NCI-H69 (cell line): ENCODE measurements around the gene SIRPB1.
"Not testable (repeated sequence)": the region's sequence is repeated elsewhere in the genome, so short reads cannot be mapped to it uniquely, and the experiment has no call there.

Experiments
- DNase-seq: peaks from one replicate; lab custom pipeline; 2025; lab: John Stamatoyannopoulos, UW

SIRPB1 gene

GRCh38 chr20:1619861-1620444 lies at the start of gene SIRPB1:
TSS of gene SIRPB1 (minus strand) at chr20:1620009. CDS start at chr20:1619944, 65 bp downstream.
- DNase-seq: no peak

- no peak for DNase-seq
Measured at GRCh38 chr20:1669304-1669703, 49.5 kb upstream of the SIRPB1 start.

GRCh38 chr20:1667502-1668085 lies 47.8 kb upstream of the SIRPB1 start:
- DNase-seq: no peak

GRCh38 chr20:1666802-1667201 lies 47.0 kb upstream of the SIRPB1 start:
- DNase-seq: no peak

GRCh38 chr20:1665345-1665744 lies 45.5 kb upstream of the SIRPB1 start:
- DNase-seq: no peak

- DNase-seq: no peak
Measured at GRCh38 chr20:1664911-1665310, 45.1 kb upstream of the SIRPB1 start.

GRCh38 chr20:1663917-1664316 lies 44.1 kb upstream of the SIRPB1 start:
- no peak for DNase-seq

GRCh38 chr20:1661542-1662299 lies 41.9 kb upstream of the SIRPB1 start:
- DNase-seq: no peak

GRCh38 chr20:1660246-1660645 lies 40.4 kb upstream of the SIRPB1 start:
- no peak for DNase-seq

- DNase-seq: no peak
Measured at GRCh38 chr20:1657556-1658334, 37.9 kb upstream of the SIRPB1 start, which contains the start of gene SIRPG. TSS of gene SIRPG (minus strand) at chr20:1657779. CDS start at chr20:1657714, 65 bp downstream.

GRCh38 chr20:1656844-1657243 lies 37.0 kb upstream of the SIRPB1 start:
- DNase-seq: no peak

- DNase-seq: no peak
Measured at GRCh38 chr20:1654996-1655395, 35.2 kb upstream of the SIRPB1 start.

GRCh38 chr20:1652960-1653359 lies 33.2 kb upstream of the SIRPB1 start:
- no peak for DNase-seq

- DNase-seq: no peak
Measured at GRCh38 chr20:1652104-1652503, 32.3 kb upstream of the SIRPB1 start.

GRCh38 chr20:1651268-1652058 lies 31.7 kb upstream of the SIRPB1 start:
- peak; percentile 14 for DNase-seq

- no peak for DNase-seq
Measured at GRCh38 chr20:1648101-1648500, 28.3 kb upstream of the SIRPB1 start.

- DNase-seq: no peak
Measured at GRCh38 chr20:1646975-1647431, 27.2 kb upstream of the SIRPB1 start.

GRCh38 chr20:1644101-1644962 lies 24.5 kb upstream of the SIRPB1 start:
- DNase-seq: no peak

- DNase-seq: not testable (repeated sequence)
Measured at GRCh38 chr20:1638643-1639042, 18.8 kb upstream of the SIRPB1 start.

GRCh38 chr20:1637755-1638154 lies 17.9 kb upstream of the SIRPB1 start:
- DNase-seq: no peak

- DNase-seq: no peak
Measured at GRCh38 chr20:1637226-1637625, 17.4 kb upstream of the SIRPB1 start.
